H7 (cell line): ENCODE data around the gene PTPRN2. TPM values are rescaled to one million over a fixed set of nuclear protein-coding genes. Genes with fewer than 3 reads are reported as not detected.
A peak's percentile ranks its signal among the peaks of the same experiment; 100 is the strongest.

Experiments used
- DNase-seq: peaks from one replicate; pipeline ENCODE4 v3.0.0; 2012
- H3K27me3 ChIP-seq: 2 replicates; pipeline ENCODE4 v1.6.0; 2011; ENCODE audit warnings: mild to moderate bottlenecking, low read length; ENCODE audit not compliant: control insufficient read depth, insufficient read depth
- H3K36me3 ChIP-seq: replicated peaks from 2 replicates; pipeline ENCODE4 v1.5.1; 2011; ENCODE audit warnings: low read length; ENCODE audit not compliant: control insufficient read depth, insufficient read depth
- H3K4me3 ChIP-seq: 2 replicates; pipeline ENCODE4 v1.5.1; 2011; ENCODE audit warnings: low read depth, mild to moderate bottlenecking, control low read depth, low read length, moderate library complexity; ENCODE audit not compliant: insufficient read depth
- total RNA-seq: library from RNA; depleted of rRNA; stranded (reverse); fragments of >200 nt; shearing (Covaris generic); gene quantifications from 2 replicates; pipeline ENCODE4 v1.2.3, GENCODE V29; 2014

The PTPRN2 gene
- total RNA-seq, 1 experiment from 2014 or later: 0.80 TPM

GRCh38 chr7:158499082-158499455 lies 88.6 kb downstream of the PTPRN2 start:
- no peak overlapping the region for H3K4me3 ChIP-seq
- DNase-seq: no peak
- no peaks in the 10 kb centered on the region for H3K36me3 ChIP-seq
- no peaks in the 10 kb centered on the region for H3K27me3 ChIP-seq

DNA sequence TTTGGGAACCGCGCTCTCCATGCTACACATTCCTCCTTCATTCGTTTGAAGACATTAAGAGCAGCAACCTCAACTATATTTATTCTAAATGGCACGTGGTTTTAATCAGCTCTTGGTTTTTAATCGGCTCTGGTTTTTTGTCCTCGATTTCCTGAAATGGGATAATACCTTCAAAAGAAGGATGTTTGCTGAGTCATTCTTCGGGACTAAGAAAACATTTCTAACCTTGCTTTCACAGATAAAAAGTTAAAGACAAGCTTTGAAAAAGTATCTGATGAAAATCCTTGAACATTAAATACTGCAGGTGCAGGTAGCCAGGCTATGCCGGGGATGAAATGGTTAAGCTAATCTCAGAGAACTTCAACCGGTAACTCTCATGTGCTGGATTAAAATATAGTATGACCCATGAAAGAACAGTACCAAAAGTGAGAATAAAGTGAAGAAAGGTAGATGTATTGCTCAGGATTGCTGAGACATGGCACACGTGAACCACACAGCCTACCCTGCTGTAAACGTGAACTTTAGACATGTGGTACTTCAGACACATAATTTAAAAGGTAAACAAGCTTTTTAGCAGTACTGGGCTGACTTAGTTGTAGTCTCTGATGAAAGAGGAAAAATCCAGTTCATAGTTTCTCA lies 89.1 kb downstream of the PTPRN2 start:
- H3K36me3 ChIP-seq: no peaks in the 10 kb centered on the region
- H3K27me3 ChIP-seq: no peaks in the 10 kb centered on the region
- no peak overlapping the region for H3K4me3 ChIP-seq
- DNase-seq: no peak

GRCh38 chr7:158497627-158498026 lies 90.0 kb downstream of the PTPRN2 start:
- DNase-seq: no peak
- H3K4me3 ChIP-seq: no peak overlapping the region
- H3K27me3 ChIP-seq: no peaks in the 10 kb centered on the region
- H3K36me3 ChIP-seq: no peaks in the 10 kb centered on the region

DNA sequence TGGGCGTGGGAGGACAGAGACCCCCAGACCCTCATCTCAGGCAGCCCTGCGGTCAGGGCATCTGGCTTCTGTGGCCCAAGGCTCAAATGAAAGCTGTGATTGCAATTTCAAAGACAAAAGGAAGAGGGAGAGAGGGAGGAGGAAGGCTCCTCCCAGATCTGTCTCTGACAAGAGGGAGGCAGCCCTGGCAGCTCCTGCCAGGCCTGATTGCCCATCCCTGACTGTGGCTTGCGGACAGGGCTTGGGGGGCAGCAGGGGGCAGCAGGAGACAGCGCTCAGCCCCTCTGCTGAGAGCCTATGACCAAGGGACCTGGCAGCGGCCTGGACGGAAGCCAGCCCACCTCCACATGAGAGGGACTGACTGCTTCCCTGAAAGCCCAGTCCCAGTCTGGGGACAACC lies 91.8 kb downstream of the PTPRN2 start:
- H3K4me3 ChIP-seq: no peak overlapping the region
- H3K36me3 ChIP-seq: no peaks in the 10 kb centered on the region
- DNase-seq: peak; percentile 91
- no peaks in the 10 kb centered on the region for H3K27me3 ChIP-seq

DNA sequence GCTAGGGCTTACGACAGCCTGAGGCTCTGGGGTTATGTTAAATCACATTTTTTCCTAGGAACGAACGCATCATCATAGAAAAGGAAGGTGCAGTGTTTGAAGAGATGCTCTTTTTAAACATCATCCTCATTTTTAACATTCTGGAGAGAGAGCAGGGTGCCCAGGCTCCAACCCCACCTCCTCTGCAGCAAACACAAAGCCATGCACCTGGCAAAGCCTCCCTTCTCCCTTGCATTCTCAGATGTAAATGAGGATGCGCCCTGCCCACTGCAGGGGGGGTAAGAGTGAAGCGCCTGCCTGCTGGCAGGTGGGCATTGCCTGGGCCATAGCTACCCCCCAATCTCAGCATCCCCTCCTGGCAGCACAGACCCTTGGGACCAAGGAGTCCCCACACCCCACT lies 92.4 kb downstream of the PTPRN2 start:
- Histone ChIP-seq H3K36me3 (no peaks in the 10 kb centered on the region), H3K27me3 (no peaks in the 10 kb centered on the region), H3K4me3 (no peak overlapping the region)
- peak; percentile 81 for DNase-seq

DNA sequence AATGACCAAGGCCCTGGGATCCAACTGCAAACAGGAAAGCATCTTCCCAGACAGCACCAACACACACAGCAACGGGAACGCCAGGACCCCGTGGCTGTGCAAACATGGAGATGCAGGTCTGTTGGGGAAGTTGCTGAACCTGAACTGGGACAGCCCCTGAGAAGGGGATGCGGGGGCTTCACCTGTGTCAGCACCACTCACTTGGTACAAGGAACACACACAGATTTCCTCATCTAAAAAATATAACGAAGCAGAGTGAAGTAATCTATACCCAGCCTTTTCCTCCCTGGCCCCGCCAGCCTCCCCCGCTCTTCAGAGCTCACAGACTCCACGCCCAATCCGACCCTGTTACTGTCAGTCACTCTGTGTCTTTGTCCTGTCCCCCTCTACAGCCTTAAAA lies 93.0 kb downstream of the PTPRN2 start:
- Histone ChIP-seq H3K27me3 (no peaks in the 10 kb centered on the region), H3K36me3 (no peaks in the 10 kb centered on the region), H3K4me3 (no peak overlapping the region)
- peak; percentile 59 for DNase-seq

- peak; percentile 68 for DNase-seq
- H3K4me3 ChIP-seq: no peak overlapping the region
- H3K36me3 ChIP-seq: no peaks in the 10 kb centered on the region
- H3K27me3 ChIP-seq: no peaks in the 10 kb centered on the region
These were observed 93.4 kb downstream of the PTPRN2 start for GRCh38 chr7:158494162-158494586.

DNA sequence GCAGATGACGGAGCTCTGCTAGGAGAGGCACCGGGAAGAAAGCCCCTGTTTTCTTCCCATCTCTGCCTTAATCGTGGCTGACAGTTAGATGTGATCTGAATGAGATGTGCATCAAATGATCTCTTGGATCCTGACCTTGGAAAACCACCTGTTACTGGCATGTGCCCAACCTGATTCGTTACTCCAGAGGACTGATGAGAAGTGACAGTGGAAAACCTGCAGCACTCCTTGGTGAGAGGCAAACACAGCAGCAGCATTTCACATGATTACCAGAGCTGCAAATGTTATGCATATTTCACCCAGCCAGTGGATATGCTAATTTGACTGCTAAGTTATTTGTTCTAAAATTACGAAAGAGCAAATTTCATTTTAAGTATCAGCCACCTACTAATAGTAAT lies 95.3 kb downstream of the PTPRN2 start:
- no peak for DNase-seq
- Histone ChIP-seq H3K4me3 (no peak overlapping the region), H3K27me3 (no peaks in the 10 kb centered on the region), H3K36me3 (no peaks in the 10 kb centered on the region)

GRCh38 chr7:158491094-158491493 lies 96.5 kb downstream of the PTPRN2 start:
- Histone ChIP-seq H3K36me3 (no peaks in the 10 kb centered on the region), H3K4me3 (no peak overlapping the region), H3K27me3 (no peaks in the 10 kb centered on the region)
- peak; percentile 60 for DNase-seq

GRCh38 chr7:158490171-158490782 lies 97.3 kb downstream of the PTPRN2 start:
- Histone ChIP-seq H3K4me3 (no peak overlapping the region), H3K36me3 (no peaks in the 10 kb centered on the region), H3K27me3 (no peaks in the 10 kb centered on the region)
- peak; percentile 69 for DNase-seq

- Histone ChIP-seq H3K36me3 (no peaks in the 10 kb centered on the region), H3K27me3 (no peaks in the 10 kb centered on the region), H3K4me3 (no peak overlapping the region)
- DNase-seq: peak; percentile 77
These were observed 98.0 kb downstream of the PTPRN2 start for GRCh38 chr7:158489462-158490155.

DNA sequence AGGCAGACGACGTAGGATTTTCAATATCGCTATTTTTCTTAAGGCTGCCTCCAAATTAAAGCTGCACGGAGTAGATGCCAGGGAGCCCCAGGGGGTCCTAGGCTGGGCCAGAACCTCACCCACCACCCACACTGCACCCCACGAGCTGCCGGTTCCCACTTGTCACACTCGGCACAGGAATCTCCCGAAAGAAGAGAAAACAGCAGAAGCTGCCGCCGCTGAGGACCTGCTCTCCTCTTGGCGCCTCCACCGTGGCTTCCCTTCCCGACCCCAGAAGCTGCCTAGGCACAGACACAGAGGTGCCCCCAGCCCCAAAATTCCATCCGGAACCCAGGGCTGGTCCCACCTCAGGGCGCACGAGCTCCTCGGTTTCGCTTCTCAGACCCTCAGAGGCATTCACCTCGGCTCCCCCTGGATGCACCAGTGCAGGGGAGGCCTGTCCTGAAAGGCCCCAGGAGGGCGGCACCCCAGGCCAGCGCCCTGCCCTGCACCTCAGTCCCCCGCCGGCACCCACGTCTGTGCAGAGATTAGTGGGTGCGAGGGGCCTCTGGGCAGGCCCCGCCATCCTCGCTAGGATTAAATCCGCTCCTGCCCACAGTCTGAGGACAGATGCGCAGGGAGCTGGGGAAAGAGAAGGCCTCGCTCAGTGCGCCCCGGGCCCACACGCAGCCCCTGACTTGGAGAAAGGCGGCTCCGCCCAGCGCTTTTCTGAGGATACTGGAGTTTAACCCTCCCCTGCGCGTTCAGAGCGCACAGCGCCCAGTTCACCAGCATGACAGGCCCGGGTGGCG lies 99.2 kb downstream of the PTPRN2 start:
- Histone ChIP-seq H3K4me3 (no peak overlapping the region), H3K27me3 (no peaks in the 10 kb centered on the region), H3K36me3 (no peaks in the 10 kb centered on the region)

DNA sequence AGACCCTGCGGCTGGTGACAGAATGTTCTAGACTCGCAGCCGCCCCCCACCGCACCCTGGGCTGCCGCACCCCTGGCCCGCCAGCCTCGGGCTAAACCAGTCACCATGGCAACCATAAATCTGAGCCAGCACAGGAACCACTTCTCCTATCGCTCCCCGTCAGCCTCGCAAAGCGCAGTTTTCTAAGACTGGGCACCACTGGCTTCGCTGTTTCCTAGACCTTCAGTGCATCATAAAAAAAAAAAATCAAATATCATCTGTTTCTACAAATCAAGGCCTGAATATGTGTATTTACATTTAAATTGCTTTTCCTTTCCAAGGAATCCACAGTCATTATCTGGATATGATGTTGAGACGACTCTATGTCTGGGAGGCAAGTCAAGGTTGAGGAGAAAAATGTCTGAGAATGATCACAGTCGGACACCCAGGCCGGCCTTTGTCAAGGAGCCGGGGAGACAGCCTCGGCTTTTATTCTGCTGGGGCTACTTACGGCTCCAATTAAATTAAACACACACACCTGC lies 99.9 kb downstream of the PTPRN2 start:
- DNase-seq: peak; percentile 64
- Histone ChIP-seq H3K4me3 (no peak overlapping the region), H3K36me3 (no peaks in the 10 kb centered on the region), H3K27me3 (no peaks in the 10 kb centered on the region)

More for the DNA sequence above, 99.2 kb downstream of the PTPRN2 start:
- DNase-seq: peak; percentile 66

- DNase-seq: no peak
- Histone ChIP-seq H3K36me3 (no peaks in the 10 kb centered on the region), H3K4me3 (no peak overlapping the region), H3K27me3 (no peaks in the 10 kb centered on the region)
These were observed 100.7 kb downstream of the PTPRN2 start for GRCh38 chr7:158486919-158487318.
